ENCODE data around the gene ZFP36. TPM values are rescaled to one million over a fixed set of nuclear protein-coding genes. Genes with fewer than 3 reads are reported as not detected.

Gene ZFP36
- total and polyA plus RNA-seq, 12 donors: 5.7 to 193 (median 86.7) TPM

DNA sequence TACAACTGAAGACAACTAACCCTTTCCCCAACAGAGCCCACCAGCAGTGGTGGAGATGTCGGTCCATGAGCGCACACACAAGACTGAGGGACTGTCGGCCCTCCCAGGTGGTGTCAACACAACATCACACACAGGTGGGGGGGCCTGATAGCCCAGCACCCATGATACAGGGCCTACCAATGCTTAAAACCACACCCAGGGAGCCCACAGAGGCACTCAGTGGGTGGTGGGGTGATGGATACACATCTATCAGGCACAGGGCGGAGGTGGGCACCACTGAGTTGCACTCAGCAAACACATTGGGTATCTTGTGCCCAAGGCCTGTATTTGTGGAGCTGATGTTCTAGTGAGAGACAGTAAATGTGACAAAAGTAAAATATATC, 7.0 kb upstream of the ZFP36 start:
- Histone ChIP-seq H3K4me1 (replicated peaks in 1 of 2) (peaks cover 35 to 52% of the 10 kb centered on the region in 2 donors), H3K36me3 (replicated peaks in 1 of 2) (peaks cover 0 to 3% of the 10 kb centered on the region in 2 donors), H3K27ac (peak overlapping the region in 1 of 5 donors; percentile 86), H3K9me3 (replicated peaks in 1 of 3) (no peaks in the 10 kb centered on the region), H3K27me3 (no peaks in the 10 kb centered on the region), H3K4me3 (no peak overlapping the region)
- intact Hi-C loops (cut with DNase I): no loop called here
- no peak for DNase-seq
- TF ChIP-seq, protein P1, sequence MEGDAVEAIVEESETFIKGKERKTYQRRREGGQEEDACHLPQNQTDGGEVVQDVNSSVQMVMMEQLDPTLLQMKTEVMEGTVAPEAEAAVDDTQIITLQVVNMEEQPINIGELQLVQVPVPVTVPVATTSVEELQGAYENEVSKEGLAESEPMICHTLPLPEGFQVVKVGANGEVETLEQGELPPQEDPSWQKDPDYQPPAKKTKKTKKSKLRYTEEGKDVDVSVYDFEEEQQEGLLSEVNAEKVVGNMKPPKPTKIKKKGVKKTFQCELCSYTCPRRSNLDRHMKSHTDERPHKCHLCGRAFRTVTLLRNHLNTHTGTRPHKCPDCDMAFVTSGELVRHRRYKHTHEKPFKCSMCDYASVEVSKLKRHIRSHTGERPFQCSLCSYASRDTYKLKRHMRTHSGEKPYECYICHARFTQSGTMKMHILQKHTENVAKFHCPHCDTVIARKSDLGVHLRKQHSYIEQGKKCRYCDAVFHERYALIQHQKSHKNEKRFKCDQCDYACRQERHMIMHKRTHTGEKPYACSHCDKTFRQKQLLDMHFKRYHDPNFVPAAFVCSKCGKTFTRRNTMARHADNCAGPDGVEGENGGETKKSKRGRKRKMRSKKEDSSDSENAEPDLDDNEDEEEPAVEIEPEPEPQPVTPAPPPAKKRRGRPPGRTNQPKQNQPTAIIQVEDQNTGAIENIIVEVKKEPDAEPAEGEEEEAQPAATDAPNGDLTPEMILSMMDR (IDR thresholded peaks at IDR 0.05): no peak
- TF ChIP-seq POLR2A (IDR thresholded peaks at IDR 0.05): no peak
- 89 to 98% (median 95%) methylated on average over 4 of the region's 4 CpGs for WGBS, 4 donors

- Histone ChIP-seq H3K36me3 (replicated peaks in 1 of 2) (peaks cover 0 to 3% of the 10 kb centered on the region in 2 donors), H3K9me3 (replicated peaks in 1 of 3) (no peaks in the 10 kb centered on the region), H3K4me1 (replicated peaks in 1 of 2) (peaks cover 35 to 52% of the 10 kb centered on the region in 2 donors), H3K27me3 (no peaks in the 10 kb centered on the region), H3K4me3 (no peak overlapping the region), H3K27ac (no peak overlapping the region)
- 80 to 94% (median 92%) methylated on average over 4 of the region's 4 CpGs for WGBS, 4 donors
- TF ChIP-seq POLR2A (IDR thresholded peaks at IDR 0.05): no peak
- TF ChIP-seq, protein P1 (IDR thresholded peaks at IDR 0.05): no peak
- DNase-seq: no peak
- intact Hi-C loops (cut with DNase I): no loop called here
These were observed 6.6 kb upstream of the ZFP36 start for GRCh38 chr19:39400061-39400460.

DNA sequence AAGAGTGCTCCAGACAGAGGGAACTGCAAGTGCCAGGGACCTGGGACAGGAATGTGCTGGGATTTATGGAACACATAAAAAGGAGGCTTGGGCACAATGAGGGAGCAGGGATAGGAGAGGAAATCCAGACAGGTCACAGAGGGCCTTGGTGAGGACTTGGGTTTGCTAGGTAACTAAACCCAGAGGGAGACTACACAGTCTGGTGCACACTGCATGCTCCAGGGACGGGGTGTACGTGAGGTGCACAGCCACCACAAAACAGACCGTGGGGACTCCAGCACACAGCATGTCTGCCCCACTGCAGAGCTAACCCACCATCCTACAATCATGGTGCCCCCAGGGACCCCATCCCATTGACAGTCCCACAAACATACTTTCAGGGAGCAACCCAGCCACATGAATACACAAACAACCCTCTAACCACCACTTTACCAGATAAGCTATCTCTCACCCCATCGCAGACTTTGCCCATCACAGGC, 5.5 kb upstream of the ZFP36 start:
- Histone ChIP-seq H3K4me3 (no peak overlapping the region), H3K36me3 (replicated peaks in 1 of 2) (peaks cover 0 to under 1% of the 10 kb centered on the region in 2 donors), H3K27ac (peak overlapping the region; percentile 93 to 100 (median 98)), H3K27me3 (no peaks in the 10 kb centered on the region), H3K4me1 (replicated peaks in 1 of 2) (peaks cover 35 to 61% of the 10 kb centered on the region in 2 donors), H3K9me3 (replicated peaks in 1 of 3) (no peaks in the 10 kb centered on the region)
- 40 to 55% (median 47%) methylated on average over 3 to 4 of the region's 4 CpGs for WGBS, 4 donors
- intact Hi-C loops (cut with DNase I): no loop called here
- DNase-seq: peak in 1 of 7 donors; percentile 45
- TF ChIP-seq, protein P1 (IDR thresholded peaks at IDR 0.05): no peak
- TF ChIP-seq POLR2A (IDR thresholded peaks at IDR 0.05): no peak

GRCh38 chr19:39401549-39402345, 4.9 kb upstream of the ZFP36 start:
- peak overlapping the region; percentile 93 to 100 (median 98) for H3K27ac ChIP-seq
- no peaks in the 10 kb centered on the region for H3K27me3 ChIP-seq
- intact Hi-C loops (cut with DNase I): no loop called here
- peaks cover 35 to 62% of the 10 kb centered on the region in 2 donors for H3K4me1 ChIP-seq (replicated peaks in 1 of 2)
- H3K9me3 ChIP-seq (replicated peaks in 1 of 3): no peaks in the 10 kb centered on the region
- peak; percentile 74 to 92 (median 89) for DNase-seq
- 24 to 39% (median 28%) methylated on average over 13 to 25 of the region's 25 CpGs for WGBS, 4 donors
- peak; percentile 34 to 69 for TF ChIP-seq POLR2A (IDR thresholded peaks at IDR 0.05)
- TF ChIP-seq, protein P1 (IDR thresholded peaks at IDR 0.05): peak in 2 of 6 experiments; percentile 4 to 11
- no peaks in the 10 kb centered on the region for H3K36me3 ChIP-seq (replicated peaks in 1 of 2)
- H3K4me3 ChIP-seq: no peak overlapping the region

All from adrenal gland (tissue), 12 donors.